TTC549 (cell line): ENCODE data around the gene GPC3.
A peak's percentile ranks its signal among the peaks of the same experiment; 100 is the strongest.
"Not testable (repeated sequence)": the region's sequence is repeated elsewhere in the genome, so short reads cannot be mapped to it uniquely, and the experiment has no call there.

ENCODE experiments used
- FAIRE-seq: peaks from 2 replicates; lab custom pipeline; 2012; peaks lifted over from hg19 to GRCh38; lab: Jason Lieb, UNC

The GPC3 gene

DNA sequence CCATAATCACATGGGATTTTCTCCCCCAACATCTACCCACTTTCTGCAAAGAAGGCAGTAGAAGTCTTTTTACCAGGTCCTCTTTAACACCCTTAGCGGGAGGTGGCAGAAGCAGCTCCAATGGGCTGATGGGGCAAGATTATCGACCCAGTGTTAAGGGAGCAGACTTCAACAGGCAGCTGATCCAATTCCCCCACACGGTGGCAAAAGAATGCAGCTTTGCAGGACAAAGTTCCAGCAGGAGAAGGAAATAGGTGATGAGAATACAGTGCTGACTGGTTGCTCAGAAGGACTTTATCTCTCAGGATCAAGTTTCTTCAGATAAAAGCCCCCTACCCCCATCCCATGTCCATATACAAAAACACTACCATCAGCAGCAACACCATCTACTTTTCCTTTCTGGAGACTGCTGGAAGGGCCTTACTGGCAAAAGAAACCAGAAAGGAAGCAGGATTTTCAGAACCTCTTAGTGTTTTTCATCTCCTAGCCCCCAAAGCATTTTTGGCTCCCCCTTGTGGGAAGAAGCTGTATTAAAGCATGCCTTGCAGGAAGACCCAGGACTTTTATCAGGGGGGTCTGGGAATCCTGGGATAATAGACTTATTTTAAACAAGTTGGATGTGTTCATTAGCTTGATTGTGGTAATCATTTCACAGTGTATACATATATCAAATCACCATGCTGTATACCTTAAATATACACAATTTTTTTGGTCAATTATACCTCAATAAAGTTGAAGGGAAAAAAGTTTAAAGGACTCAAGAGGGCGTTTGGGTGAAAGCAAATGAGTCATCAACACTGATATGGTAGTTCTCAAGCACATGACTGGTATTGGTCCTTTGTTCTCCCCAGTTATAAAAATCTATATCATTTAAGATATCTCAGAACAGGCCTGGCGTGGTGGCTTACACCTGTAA, 146.4 kb downstream of the GPC3 start:
- peak; percentile 20 for FAIRE-seq

DNA sequence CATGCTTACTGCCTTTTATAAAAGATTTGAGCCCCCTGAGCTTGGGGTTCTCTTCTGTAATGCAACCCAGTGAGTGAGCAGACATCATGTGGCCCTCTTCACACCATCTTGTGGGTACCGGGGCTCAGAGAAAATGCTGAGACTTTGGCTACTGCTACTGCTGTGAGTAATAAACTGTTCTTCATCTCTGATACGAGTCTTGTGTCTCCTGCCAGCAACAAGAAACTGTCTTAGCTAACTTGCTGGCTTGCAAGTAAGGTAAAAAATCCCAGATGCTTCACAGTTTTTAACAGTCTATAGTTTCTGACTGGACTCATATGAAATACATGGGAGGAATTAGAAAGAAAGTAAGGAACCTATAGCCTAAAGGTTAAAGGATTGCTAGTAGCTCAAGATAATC, 148.3 kb downstream of the GPC3 start:
- no peak for FAIRE-seq

DNA sequence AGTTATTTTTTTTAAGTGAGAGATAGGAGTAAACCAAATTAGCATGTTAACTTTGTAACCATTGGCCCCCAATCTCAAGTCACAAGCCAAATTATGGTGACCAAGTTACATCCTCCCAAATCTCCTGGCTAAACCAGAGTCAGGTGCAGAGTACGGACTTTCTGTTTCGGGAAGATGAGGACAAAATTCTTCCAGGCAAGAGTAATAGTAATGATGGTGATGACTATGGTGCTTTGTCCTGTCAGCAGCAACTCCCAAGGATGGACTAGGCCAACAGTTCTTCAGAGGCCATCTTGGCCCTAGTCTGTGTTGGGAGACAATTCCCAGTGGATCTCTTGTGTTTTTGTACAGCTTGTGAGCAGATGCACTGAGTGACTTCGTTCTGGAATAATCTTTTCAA, 148.8 kb downstream of the GPC3 start:
- no peak for FAIRE-seq

DNA sequence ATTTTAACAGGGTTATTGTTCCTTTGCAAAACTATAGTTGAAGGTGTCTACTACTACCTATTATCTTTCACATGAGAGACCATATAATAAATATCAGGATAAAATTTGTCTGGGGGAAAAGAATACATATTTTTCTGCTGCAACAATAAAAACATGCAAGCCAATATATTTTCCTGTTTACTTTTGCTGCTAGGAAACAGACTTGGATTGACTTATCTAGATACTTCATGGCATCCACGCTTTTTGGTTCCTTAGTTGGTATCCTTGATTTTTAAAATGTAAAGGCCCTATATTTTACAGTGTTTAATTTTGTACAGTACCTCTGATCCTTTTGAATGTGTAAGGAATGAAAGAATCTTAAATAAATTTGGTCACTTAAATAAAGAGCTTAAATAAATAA, 150.6 kb downstream of the GPC3 start:
- no peak for FAIRE-seq

DNA sequence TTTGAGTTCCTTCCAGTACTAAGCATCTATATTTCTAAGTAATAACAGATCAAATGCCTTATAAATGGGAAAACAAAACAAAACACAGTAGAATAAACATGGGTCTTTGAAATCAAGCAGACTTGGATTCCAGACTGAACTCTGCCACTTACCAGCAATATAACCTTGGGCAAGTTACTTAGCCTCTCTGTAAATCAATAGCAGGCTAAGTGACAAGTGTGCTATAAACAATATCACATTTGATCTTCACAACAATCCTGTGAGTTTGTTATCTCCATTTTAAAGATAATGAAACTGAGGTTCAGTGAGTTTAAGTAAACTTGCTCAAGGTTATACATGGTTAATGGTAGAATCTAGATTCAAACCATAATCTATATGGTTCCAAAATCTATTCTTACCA, 165.8 kb downstream of the GPC3 start:
- FAIRE-seq: no peak

DNA sequence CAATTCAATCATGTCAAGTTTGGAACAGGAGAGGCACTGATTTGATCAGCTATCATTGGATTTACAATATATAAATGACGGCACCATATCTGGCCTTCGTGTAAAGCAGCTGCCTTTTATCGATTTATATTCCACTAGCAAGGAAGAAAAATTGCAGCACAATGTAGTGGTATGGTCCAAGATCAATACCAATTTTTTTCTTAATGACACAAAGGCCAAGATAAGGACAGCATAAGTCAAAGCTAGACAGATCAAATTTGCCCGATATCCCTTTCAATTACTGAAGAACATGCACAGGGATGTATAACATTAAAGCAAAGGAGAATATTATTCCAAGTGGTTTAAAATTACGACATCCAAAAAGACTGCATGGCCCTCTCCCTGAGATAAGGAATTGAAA, 167.4 kb downstream of the GPC3 start:
- FAIRE-seq: no peak

DNA sequence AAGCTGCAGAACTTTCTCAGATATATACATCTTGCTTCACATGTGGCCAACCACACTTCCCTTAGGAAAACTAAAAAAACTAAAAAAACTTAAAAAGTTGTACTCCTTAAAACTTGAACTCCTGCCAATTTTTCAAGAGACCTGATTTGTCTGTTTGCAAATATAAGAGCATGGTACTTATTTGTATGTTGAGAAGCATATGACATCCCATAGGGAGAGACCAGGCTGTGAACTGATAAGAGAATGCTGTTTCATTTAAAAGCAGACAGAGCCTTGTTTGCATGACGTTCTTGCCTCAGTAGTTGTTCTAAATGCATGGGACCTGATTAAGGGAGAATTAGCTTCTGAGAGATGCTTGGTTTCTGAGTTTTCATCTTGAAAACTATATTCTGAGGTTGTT, 169.9 kb downstream of the GPC3 start:
- no peak for FAIRE-seq

DNA sequence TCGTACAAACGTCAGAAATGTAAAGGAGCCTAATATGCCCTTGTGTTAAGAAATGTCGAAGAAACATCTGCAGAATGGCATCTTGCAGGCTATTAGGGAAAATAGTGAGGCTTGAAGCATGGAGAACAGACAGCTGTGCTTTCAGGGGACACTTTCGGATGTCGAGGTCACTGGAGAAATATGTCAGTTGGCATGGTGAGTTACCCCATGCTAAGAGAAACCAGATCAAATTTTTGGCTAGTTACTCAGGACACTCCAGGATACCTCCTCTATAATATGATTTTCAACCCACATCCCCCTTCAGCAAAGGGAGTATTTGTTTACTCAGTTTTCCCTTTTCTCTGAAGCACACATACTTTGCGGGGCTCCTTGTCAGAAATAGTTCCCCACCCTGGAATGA, 171.4 kb downstream of the GPC3 start:
- no peak for FAIRE-seq

DNA sequence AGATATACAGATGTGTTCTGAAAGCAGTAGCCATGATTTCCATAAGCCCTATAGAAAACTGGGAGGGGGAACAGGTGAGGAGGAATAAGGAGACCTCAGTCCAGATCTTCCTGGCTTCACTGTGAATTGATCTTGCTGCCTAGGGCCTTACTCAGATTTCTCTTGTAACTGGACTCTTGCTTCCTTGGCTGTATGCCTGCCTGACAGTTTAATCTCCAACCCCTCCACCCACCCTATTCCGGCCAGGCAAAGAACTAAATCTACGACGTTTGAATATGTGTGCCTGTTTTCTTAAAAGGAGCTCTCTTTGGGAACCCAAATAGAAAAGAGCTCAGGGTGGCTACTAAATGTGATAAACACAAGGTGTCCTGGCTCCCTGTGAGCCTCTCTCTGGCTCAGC, 173.0 kb downstream of the GPC3 start:
- no peak for FAIRE-seq

DNA sequence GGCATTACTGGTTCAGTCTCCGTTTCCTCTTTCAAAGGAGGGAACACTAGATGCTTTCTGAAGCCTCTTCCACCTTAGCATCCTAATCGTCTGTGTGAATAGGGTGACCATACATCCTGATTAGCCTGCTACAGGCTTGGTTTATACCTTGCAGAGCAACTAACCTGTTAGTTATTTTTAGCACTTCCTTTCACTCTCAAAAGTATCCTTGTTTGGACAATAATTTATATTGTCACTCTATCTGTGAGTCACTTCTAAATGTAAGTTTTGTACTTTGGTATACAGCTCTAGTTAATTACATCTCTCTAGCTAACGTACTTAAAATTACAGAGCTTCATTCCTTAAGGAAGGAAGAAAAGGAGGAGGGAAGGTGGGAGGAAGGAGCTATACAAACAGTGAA, 174.5 kb downstream of the GPC3 start:
- FAIRE-seq: no peak

DNA sequence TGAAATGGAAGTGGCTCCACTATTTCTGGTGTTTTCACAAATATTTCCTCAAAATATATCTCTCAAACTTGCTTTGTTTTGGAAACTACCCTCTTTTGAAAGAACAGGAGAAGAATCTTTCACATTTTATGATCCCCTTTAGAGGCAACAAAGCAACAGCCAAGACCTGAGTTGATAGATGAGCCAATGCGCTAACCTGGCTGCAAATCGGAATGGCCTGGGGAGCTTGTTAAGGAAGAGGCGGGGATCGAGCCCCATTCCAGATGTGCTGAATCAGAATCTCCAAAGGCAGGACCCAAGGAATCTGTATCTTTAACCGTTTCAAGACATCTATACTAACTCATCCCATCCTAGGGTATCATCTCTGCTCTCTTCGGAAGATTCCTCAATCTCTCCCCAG, 181.3 kb downstream of the GPC3 start:
- no peak for FAIRE-seq

DNA sequence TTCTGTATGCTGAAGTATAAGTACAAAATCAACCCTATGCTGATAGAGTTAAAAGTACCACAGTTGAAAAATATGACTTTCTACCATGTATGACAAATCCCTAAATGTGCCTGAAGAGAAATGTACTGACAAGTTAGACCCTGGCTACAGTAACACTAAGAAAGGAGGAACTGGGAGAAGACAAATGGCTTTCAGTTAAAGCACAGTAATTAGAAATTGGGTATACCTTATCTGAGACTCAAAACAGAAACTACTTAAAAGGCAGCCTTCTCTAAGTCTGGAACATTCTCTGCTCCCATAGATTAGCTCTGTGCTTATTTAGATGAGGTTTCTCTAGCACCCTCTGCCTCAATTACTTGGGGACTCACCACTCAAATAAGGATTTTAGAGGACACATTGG, 189.1 kb downstream of the GPC3 start:
- FAIRE-seq: no peak

DNA sequence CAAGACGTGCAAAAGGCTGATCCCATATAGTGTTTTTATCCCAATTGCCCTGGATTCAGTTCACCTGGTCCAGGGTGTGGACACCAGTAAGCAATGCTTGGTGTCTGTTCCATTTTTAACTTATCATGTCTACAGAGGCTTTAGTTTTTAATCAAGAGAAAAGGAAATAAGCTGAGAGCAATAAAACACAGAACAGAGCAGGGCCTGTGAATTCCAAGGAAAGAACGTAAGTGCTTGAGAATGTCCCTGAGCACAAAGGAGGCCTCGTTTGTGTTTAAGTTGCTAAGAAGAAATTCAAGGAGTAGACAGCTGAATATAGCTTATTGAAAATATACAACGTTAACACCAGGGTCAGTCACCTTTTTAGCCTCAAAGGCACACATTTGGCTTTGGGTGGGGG, 191.3 kb downstream of the GPC3 start:
- FAIRE-seq: no peak

DNA sequence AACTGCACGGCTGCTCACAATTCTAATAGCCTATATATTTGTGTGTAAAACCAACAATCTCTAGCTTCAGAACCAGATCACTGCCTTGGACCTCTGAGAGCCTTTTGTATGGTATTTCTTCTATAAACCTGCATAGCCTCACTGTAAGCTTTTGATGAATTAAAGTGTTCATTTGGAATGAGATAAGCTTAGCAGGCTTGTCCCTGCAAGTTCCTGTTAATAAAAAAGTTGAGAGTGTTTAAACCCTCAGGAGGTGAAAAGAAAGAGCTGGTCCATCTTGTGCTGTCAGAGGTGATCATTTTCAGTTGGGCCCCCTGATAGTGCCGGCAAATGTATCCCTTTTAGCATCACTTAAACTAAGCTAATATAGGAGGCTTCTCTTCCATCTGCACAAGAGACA, 191.8 kb downstream of the GPC3 start:
- FAIRE-seq: no peak

DNA sequence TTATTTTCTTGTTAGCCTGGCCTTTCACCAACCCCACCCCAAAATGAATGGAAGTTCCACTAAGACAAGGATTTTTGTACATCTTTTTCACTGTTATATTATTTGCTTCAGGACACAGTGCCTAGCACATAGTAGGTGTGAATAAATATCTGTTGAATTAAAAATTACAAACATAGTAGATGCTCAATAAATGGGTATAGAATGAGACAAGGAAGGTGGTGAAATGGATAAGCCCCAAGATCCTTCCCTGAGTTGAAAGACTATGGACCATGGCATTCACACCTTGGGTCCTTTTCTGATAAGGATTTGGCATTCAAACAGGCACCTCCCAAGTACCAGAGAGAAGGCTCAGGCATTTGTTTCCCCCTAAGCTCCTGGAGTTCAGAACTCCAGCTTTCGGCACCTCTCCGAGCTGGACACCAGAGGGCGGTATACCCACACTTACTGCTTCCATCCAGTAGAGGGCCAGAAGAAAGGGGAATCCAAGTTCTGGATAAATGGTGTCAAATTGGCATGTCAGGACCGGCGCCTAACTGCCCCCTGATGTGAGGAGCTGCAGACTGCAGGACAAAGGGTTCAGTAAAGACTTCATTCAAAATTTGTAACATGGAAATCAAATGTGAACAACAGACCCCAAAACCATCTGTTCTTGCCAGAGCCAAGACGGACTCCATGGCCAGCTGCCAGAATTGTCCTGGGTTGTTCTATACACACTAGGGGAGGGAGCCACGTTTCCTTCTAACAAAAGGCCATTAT, 193.0 kb downstream of the GPC3 start:
- FAIRE-seq: peak; percentile 23

DNA sequence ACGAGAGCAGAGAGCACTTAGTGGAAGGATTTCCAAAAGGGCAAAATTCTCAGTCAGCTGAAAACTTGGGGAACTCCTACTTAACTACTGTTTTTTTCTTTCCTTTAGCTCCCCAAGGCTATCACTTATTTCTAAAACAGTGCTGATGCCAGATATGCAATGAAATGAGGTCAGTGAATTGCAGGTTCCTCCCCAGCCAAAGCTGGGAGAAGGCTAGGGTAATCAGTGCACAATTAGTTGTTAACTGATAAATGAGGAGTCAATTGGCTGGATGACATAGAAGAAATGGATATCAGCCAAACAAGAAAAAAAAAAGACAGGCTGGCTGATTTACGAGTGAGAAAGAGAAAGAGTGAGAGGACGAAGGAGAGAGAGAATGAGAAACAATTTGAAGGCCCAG, 195.6 kb downstream of the GPC3 start:
- FAIRE-seq: no peak

DNA sequence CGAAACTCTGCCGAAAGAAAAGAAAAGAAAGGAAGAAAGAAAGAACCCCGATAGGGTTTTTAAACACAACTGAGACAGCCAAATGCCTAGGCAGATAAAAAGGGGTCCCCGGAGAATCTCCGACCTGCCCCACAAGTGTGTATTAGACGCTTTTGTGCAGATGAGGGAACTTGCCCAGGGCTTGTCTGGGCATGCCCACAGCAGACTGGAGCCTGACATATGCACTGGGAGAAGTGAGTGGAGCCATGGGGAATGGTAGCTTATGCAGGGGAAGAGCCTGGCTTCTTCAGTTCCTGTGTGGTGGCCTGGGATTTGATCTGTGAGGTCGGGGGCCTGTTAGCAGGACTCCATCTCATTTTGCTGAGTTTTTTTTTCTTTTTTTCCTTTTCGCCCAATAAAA, 199.0 kb downstream of the GPC3 start:
- FAIRE-seq: no peak

DNA sequence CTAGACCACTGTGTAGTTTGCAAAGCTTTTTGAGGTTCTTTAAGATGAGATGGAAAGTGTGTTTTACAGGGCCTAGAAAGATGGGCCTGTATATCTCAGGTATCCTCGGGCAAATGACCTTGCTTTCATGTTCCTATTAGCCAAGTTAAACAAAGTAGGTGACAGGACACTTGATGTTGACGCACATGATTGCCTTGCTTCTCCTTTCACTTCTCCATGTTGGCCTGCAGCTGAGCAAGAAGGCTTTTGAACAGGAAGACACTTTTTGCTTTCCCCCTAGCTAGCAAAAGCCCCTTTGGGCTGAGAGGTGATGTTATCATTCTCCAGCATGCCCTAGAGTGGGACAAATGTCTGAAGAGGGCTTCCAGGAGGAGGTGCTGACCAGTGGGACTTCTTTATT, 202.1 kb downstream of the GPC3 start:
- no peak for FAIRE-seq

DNA sequence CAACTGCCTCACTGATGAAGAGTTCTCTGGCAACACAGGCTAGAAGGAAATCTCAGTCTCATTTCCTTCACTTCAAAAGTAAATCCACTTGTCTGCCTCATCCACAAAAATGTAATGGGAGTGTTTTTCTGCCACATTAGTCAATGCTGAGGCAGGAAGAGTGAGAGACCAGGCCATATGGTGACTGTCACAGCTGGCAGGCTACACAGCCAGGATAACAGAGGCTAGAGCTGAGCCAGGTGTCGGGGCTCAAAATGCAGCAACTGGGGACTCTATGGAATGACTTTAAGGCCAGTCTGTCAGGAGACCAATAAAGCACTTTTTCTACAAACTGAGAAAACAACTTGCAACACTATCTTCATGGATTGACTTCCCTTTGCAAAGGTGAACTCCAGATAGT, 204.2 kb downstream of the GPC3 start:
- FAIRE-seq: no peak

DNA sequence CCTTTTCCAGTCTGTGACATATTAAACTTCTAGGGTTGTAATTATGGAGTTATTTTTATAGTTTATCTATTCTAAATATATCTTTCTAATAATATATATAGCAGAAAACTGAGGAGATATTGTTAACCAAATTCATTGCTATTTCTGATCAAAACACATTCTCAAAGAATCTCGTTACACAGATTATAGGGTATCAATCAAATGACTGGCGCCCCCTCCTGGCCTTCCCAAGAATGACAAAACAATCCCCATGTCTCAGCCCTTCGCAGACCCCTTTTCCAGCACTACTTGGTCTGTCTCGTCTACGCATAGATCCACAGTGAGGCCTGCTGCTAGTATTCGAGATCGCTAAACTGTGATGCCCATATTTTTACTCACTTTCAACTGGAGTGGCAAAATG, 209.3 kb downstream of the GPC3 start:
- no peak for FAIRE-seq

DNA sequence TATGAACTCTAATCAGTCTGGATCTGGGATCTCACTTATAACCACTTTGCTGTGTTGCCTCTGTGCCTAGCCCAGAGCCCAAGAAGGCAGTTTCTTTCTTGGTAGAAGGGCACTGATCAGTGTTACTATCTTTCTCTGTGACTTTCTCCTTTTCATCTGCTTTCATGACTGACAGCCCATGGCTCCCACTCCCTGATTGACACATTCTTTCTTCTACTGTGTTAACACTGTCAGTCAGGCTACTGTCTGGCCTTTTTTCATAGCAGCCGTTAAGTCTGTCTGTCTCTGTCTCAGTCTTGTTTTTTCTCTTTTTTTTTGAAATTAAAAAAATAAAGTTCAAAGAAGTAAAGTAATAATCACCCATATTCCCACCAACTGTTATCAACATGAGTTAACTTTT, 210.6 kb downstream of the GPC3 start:
- no peak for FAIRE-seq

DNA sequence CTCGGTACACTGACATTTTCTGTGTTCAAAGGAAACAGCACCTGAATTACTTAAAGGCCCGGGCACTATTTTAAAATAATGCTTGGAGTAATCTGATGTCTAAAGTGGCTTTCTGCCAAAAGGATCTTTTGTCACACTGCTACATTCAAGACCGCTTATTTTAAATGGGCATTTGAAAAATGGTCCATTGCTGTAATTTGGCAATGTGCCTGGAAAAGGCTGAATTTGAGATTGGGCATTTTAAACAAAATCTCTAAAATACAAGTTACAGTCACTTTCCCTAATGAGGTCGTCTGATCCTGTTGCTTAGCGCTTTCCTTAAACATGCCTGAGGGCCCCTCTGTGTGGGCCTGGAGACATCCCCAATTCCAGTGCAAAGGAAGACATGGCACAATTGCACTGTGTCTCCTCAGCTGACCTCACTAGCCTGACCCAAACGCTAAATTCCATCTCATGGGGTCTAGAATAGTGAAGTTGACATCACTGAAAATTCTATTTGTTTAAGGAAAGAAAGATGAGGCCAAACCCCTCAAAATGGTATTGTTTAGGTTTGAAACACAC, 214.2 kb downstream of the GPC3 start:
- no peak for FAIRE-seq

DNA sequence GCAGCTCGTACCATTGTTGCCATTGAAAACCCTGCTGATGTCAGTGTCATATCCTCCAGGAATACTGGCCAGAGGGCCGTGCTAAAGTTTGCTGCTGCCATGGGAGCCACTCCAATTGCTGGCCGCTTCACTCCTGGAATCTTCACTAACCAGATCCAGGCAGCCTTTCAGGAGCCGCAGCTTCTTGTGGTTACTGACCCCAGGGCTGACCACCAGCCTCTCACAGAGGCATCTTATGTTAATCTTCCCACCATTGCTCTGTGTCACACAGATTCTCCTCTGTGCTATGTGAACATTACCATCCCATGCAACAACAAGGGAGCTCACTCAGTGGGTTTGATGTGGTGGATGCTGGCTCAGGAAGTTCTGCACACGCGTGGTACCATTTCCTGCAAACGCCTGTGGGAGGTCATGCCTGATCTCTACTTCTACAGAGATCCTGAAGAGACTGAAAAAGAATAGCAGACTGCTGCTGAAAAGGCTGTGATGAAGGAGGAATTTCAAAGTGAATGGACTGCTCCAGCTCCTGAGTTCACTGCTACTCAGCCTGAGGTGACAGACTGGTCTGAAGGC, 222.3 kb downstream of the GPC3 start:
- not testable (repeated sequence) for FAIRE-seq
